Duodenal mucosa (tissue), 2 donors: ENCODE data around the gene MPND.

Experiments
- H3K27ac ChIP-seq: one replicate; pipeline ENCODE4 v1.7.0; 2013; ENCODE audit warnings: low read depth, low read length
- H3K27me3 ChIP-seq, 2 donors: one replicate each; pipeline ENCODE4 v1.7.0; 2013; ENCODE audit warnings: low read length in 2 of 2, control low read depth in 1 of 2; ENCODE audit not compliant: insufficient read depth in 2 of 2, control insufficient read depth in 1 of 2
- H3K36me3 ChIP-seq, 2 donors: one replicate each; pipeline ENCODE4 v1.7.0; 2013; ENCODE audit warnings: low read length in 2 of 2, control low read depth in 1 of 2; ENCODE audit not compliant: insufficient read depth in 2 of 2, control insufficient read depth in 1 of 2
- H3K4me1 ChIP-seq, 2 donors: one replicate each; pipeline ENCODE4 v1.7.0; 2013; ENCODE audit warnings: low read length in 2 of 2, control low read depth in 1 of 2; ENCODE audit not compliant: insufficient read depth in 2 of 2, control insufficient read depth in 1 of 2
- H3K4me3 ChIP-seq, 2 donors: one replicate each; pipeline ENCODE4 v1.7.0; 2013; ENCODE audit warnings: low read length in 2 of 2, low read depth in 1 of 2
- H3K9ac ChIP-seq, 2 donors: one replicate each; pipeline ENCODE4 v1.7.0; 2013; ENCODE audit warnings: low read length in 2 of 2, low read depth in 1 of 2
- H3K9me3 ChIP-seq, 2 donors: one replicate each; pipeline ENCODE4 v1.7.0; 2013; ENCODE audit warnings: low read length in 2 of 2, control low read depth in 1 of 2; ENCODE audit not compliant: control insufficient read depth in 1 of 2

Gene MPND

DNA sequence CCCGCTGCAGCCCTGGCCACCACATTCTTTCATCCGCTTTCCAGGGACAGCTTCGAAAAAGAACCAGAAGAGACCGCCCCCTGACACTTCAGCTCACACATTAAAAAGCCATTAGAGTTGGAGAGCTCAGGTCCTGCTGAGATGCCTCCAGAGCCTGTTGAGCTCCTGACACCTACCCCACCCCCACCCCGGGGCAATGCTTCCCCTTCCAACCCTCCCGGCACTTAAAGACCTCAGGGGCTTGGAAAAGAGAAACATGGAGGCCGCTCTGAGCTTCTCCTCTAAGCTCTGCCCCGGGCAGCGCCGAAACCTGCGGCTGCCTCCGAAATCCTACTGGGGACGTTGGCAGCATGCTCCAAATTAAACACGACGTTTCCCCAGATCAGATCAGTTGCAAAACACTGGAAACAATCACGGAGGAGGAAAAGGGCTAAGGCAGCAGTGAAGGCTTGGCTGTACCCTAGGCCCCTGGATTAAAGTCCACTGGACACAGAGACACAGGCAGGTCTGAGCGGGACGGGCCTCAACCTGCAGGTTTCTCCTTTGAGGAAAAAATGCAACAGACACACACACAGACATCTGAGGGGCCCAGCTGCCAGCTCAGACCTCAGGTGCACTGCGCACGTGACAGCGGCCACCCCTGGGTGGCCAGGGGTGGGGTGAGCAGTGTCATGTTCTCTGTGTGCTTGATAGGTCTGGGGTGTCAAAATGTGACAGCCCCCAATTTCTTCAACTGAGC lies 47.4 kb downstream of the MPND start:
- Histone ChIP-seq H3K9ac (peak overlapping the region; percentile 59 to 69), H3K4me1 (peaks cover 51 to 52% of the 10 kb centered on the region in 2 donors), H3K27me3 (no peaks in the 10 kb centered on the region)

GRCh38 chr19:4391306-4391693 lies 47.9 kb downstream of the MPND start:
- H3K4me1 ChIP-seq, result peaks cover 51 to 52% of the 10 kb centered on the region in 2 donors
- H3K27ac ChIP-seq, result peak overlapping the region; percentile 26
- H3K9me3 ChIP-seq, result no peaks in the 10 kb centered on the region
- H3K4me3 ChIP-seq, result peak overlapping the region; percentile 49 to 55
- no peaks in the 10 kb centered on the region for H3K27me3 ChIP-seq
- peak overlapping the region; percentile 59 to 69 for H3K9ac ChIP-seq
- H3K36me3 ChIP-seq, result peaks cover 10 to 35% of the 10 kb centered on the region in 2 donors

More for the DNA sequence above, 47.4 kb downstream of the MPND start:
- H3K36me3 ChIP-seq, result peaks cover 10 to 35% of the 10 kb centered on the region in 2 donors
- peak overlapping the region; percentile 26 for H3K27ac ChIP-seq
- H3K4me3 ChIP-seq, result peak overlapping the region; percentile 49 to 55
- no peaks in the 10 kb centered on the region for H3K9me3 ChIP-seq

DNA sequence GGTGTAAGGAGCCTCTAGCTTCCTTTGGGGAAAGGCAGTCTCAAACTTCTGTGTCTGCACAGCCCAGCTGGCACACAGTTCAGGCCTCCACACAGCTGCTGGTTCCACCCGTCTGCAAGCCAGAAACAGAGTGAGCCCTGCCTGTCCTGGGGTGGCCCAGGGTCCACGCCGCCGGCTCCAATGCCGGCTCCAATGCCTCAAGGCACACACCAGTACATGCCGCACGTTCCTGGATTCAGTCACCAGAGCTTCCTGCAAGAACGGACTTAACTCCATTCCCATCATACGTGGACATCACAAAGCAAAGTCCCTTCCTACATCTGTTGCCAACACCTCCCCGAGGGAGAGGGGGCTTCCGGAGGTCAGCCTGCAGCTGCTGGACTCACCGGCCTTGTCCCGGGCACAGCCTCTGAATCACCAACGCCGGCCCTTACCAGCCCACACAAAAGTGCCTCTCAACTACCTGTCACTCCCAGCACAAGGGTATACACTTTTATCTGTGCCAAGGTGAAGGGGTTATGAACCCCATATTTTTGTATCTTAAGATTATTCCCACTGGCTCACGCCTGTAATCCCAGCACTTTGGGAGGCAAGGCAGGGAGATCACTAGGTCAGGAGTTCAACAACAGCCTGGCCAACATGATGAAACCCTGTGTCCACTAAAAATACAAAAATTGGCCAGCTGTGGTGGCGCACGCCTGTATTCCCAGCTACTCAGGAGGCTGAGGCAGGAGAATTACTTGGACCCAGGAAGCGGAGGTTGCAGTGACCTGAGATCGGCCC lies 48.5 kb downstream of the MPND start:
- Histone ChIP-seq H3K4me1 (peaks cover 51 to 56% of the 10 kb centered on the region in 2 donors), H3K36me3 (peaks cover 15 to 38% of the 10 kb centered on the region in 2 donors), H3K4me3 (peak overlapping the region; percentile 42 to 49), H3K27me3 (no peaks in the 10 kb centered on the region), H3K9ac (peak overlapping the region; percentile 59 to 69), H3K9me3 (no peaks in the 10 kb centered on the region), H3K27ac (peak overlapping the region; percentile 26)

DNA sequence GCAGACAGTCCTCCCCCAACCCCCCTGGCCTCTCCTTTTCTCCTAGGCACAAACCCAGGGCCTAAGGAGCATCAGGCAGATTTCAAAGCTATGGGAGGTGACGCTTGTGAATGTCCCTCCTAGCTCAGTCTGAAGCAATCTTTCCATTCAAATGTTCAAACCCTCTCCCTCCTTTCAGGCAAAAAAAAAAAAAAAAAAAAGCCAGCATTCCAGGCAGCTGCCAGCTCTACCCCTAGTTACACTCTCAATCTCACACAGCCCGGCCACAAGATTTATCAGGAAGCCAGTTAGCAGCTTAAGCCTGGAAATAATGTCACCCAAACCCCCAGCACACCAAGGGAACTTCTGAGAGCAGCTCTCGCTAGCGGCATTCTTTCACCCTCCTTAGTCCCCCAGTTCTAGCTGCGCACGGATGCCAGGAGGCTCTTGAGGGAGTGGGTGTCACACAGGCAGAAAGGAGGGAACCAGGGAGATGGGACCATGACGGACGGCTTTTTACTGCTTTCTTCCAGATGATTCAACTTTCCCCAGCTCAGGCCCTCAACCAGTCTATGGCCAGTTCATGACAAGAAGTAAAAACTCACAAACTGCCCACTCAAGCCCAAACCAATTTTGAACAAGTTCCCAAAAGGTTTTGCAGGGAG lies 50.7 kb downstream of the MPND start:
- no peak overlapping the region for H3K4me3 ChIP-seq
- peaks cover 53 to 59% of the 10 kb centered on the region in 2 donors for H3K4me1 ChIP-seq
- no peak overlapping the region for H3K9ac ChIP-seq
- H3K27ac ChIP-seq, result no peak overlapping the region
- no peaks in the 10 kb centered on the region for H3K9me3 ChIP-seq
- H3K36me3 ChIP-seq, result peaks cover 17 to 24% of the 10 kb centered on the region in 2 donors
- no peaks in the 10 kb centered on the region for H3K27me3 ChIP-seq

GRCh38 chr19:4396949-4397783 lies 53.8 kb downstream of the MPND start:
- Histone ChIP-seq H3K9me3 (no peaks in the 10 kb centered on the region), H3K9ac (no peak overlapping the region), H3K4me3 (no peak overlapping the region), H3K27me3 (no peaks in the 10 kb centered on the region), H3K4me1 (peaks cover 35 to 37% of the 10 kb centered on the region in 2 donors), H3K36me3 (peaks cover 13 to 17% of the 10 kb centered on the region in 2 donors), H3K27ac (no peak overlapping the region)

DNA sequence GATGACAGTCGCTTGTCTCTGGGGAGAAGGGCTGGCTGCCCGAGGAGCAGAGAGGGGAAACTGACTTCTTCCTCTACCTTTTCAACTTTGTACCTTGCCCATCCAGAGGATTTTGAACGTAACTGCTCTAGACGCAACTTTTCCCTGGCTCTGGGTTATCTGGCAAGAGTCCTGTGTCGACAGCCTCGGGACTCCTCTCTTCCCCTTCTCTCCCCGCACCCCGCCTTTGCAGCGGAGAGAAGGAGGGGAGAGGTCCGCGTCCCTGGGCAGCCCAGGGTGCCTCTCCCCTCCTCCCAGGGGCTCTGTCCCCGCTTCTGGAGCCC lies 56.4 kb downstream of the MPND start:
- Histone ChIP-seq H3K4me3 (peak overlapping the region; percentile 94 to 95), H3K27me3 (no peaks in the 10 kb centered on the region), H3K27ac (peak overlapping the region; percentile 84), H3K4me1 (peaks cover 32 to 34% of the 10 kb centered on the region in 2 donors), H3K9me3 (no peaks in the 10 kb centered on the region), H3K9ac (peak overlapping the region; percentile 87 to 91), H3K36me3 (peaks cover 9 to 10% of the 10 kb centered on the region in 2 donors)

- H3K9ac ChIP-seq, result peak within 1 kb of the TSS; percentile 87 to 91
- H3K36me3 ChIP-seq, result peaks cover 4 to 7% of the 10 kb centered on the region in 2 donors
- H3K27ac ChIP-seq, result peak within 1 kb of the TSS; percentile 84
- H3K27me3 ChIP-seq, result no peaks in the 10 kb centered on the region
- H3K4me3 ChIP-seq, result peak within 1 kb of the TSS; percentile 94 to 95
- H3K4me1 ChIP-seq, result peaks cover 31 to 34% of the 10 kb centered on the region in 2 donors
- no peaks in the 10 kb centered on the region for H3K9me3 ChIP-seq
Observed at GRCh38 chr19:4400135-4400936, 57.0 kb downstream of the MPND start, which contains the start of gene SH3GL1. SH3GL1 (minus strand) TSS chr19:4400547; CDS start chr19:4400368, 179 bp downstream.

GRCh38 chr19:4401769-4402170 lies 58.4 kb downstream of the MPND start:
- H3K9ac ChIP-seq, result peak overlapping the region; percentile 80 to 82
- peak overlapping the region; percentile 66 to 85 for H3K4me3 ChIP-seq
- peak overlapping the region; percentile 76 for H3K27ac ChIP-seq
- H3K27me3 ChIP-seq, result no peaks in the 10 kb centered on the region
- H3K4me1 ChIP-seq, result peaks cover 28 to 34% of the 10 kb centered on the region in 2 donors
- no peaks in the 10 kb centered on the region for H3K9me3 ChIP-seq
- H3K36me3 ChIP-seq, result peaks cover under 1 to 4% of the 10 kb centered on the region in 2 donors
